ENCODE measurements around the gene MRPL37.

- TF ChIP-seq, protein P1, sequence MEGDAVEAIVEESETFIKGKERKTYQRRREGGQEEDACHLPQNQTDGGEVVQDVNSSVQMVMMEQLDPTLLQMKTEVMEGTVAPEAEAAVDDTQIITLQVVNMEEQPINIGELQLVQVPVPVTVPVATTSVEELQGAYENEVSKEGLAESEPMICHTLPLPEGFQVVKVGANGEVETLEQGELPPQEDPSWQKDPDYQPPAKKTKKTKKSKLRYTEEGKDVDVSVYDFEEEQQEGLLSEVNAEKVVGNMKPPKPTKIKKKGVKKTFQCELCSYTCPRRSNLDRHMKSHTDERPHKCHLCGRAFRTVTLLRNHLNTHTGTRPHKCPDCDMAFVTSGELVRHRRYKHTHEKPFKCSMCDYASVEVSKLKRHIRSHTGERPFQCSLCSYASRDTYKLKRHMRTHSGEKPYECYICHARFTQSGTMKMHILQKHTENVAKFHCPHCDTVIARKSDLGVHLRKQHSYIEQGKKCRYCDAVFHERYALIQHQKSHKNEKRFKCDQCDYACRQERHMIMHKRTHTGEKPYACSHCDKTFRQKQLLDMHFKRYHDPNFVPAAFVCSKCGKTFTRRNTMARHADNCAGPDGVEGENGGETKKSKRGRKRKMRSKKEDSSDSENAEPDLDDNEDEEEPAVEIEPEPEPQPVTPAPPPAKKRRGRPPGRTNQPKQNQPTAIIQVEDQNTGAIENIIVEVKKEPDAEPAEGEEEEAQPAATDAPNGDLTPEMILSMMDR (conservative IDR thresholded peaks at IDR 0.05; ENCODE audit: low read length) = no peak
- TF ChIP-seq EZH2phosphoT487 (IDR thresholded peaks at IDR 0.05; ENCODE audit: borderline replicate concordance, low read depth, low read length) = no peak
Observed at GRCh38 chr1:54248966-54249365, 49.0 kb downstream of the MRPL37 start.

Data from OCI-LY7 (cell line).